GM12878 (cell line): ENCODE data around the gene NEU1. TPM values are rescaled to one million over a fixed set of nuclear protein-coding genes. Genes with fewer than 3 reads are reported as not detected.
"Not testable (repeated sequence)": the region's sequence is repeated elsewhere in the genome, so short reads cannot be mapped to it uniquely, and the experiment has no call there.

Experiments
- ATAC-seq: fragments of 200-7000 bp; cut with Tn5 transposase; 3 replicates; pipeline ENCODE4 v1.9.1; 2020; ENCODE audit warnings: mild to moderate bottlenecking, moderate library complexity
- BruUV-seq: library from RNA; stranded (reverse); fragments of 400-500 nt; replicated peaks from 2 replicates; lab custom pipeline; 2021; lab: Mats Ljungman, UMichigan
- CTCF ChIA-PET: fragments of 300-600 bp; sonication (Branson Sonifier 250); formaldehyde crosslinking; extraction: SDS; loops from one replicate; lab custom pipeline; 2021; ENCODE audit warnings: inconsistent platforms; lab: Yijun Ruan, JAX
- POLR2A ChIA-PET: fragments of 350-600 bp; formaldehyde crosslinking; extraction: SDS; loops from one replicate; lab custom pipeline; 2021; ENCODE audit warnings: inconsistent platforms; lab: Charles Lee
- RAD21 ChIA-PET: fragments of 300-600 bp; sonication (Branson Sonifier 250); formaldehyde crosslinking; loops from one replicate; lab custom pipeline; 2023; ENCODE audit warnings: antibody characterized with exemption; ENCODE audit not compliant: unreplicated experiment; lab: Charles Lee
- SMC1A ChIA-PET: fragments of 300-600 bp; sonication (Branson Sonifier 250); formaldehyde crosslinking; loops from one replicate; lab custom pipeline; 2023; ENCODE audit not compliant: unreplicated experiment, uncharacterized antibody; lab: Charles Lee
- DNase-seq: peaks from one replicate; pipeline ENCODE4 v3.0.0-alpha.2; 2011; ENCODE audit warnings: low read depth, low spot score
- FAIRE-seq: peaks from 3 replicates; lab custom pipeline; 2011; peaks lifted over from hg19 to GRCh38; lab: Jason Lieb, UNC
- H2AFZ ChIP-seq: 2 replicates; pipeline ENCODE4 v1.6.0; 2011; ENCODE audit warnings: low read depth, low read length, control low read depth; ENCODE audit not compliant: control insufficient read depth
- H3K27ac ChIP-seq: 2 replicates; pipeline ENCODE4 v1.5.1; 2011; ENCODE audit warnings: control low read depth; ENCODE audit not compliant: control insufficient read depth, insufficient read depth
- H3K27me3 ChIP-seq, 2 experiments: replicated peaks in 1 of 2; 2 replicates each; pipeline versions ENCODE4 v1.6.0 to v1.6.1; 2011; ENCODE audit warnings: low read length in 1 of 2; ENCODE audit not compliant: control insufficient read depth in 2 of 2, insufficient read depth in 2 of 2
- H3K36me3 ChIP-seq, 2 experiments: 2 replicates each; pipeline ENCODE4 v1.5.1; 2011; ENCODE audit warnings: low read length in 1 of 2; ENCODE audit not compliant: control insufficient read depth in 2 of 2, insufficient read depth in 2 of 2
- H3K4me1 ChIP-seq: 2 replicates; pipeline ENCODE4 v1.6.1; 2011; ENCODE audit warnings: mild to moderate bottlenecking, low read length, moderate library complexity, mixed read lengths; ENCODE audit not compliant: control insufficient read depth, insufficient read depth
- H3K4me2 ChIP-seq: 2 replicates; pipeline ENCODE4 v1.6.0; 2011; ENCODE audit warnings: control low read depth; ENCODE audit not compliant: control insufficient read depth, insufficient read depth
- H3K4me3 ChIP-seq: fragments of 200-600 bp; sonication (generic); 2 replicates; pipeline ENCODE4 v1.5.1; 2016
- H3K79me2 ChIP-seq: 2 replicates; pipeline ENCODE4 v1.6.0; 2011; ENCODE audit warnings: low read length; ENCODE audit not compliant: control insufficient read depth, insufficient read depth
- H3K9ac ChIP-seq: 2 replicates; pipeline ENCODE4 v1.8.0; 2011; ENCODE audit warnings: low read length, control low read depth, mixed read lengths; ENCODE audit not compliant: control insufficient read depth, insufficient read depth
- H3K9me3 ChIP-seq: replicated peaks from 3 replicates; pipeline ENCODE4 v1.5.1; 2011; ENCODE audit warnings: mild to moderate bottlenecking, low read length; ENCODE audit not compliant: control insufficient read depth, insufficient read depth
- H4K20me1 ChIP-seq: 2 replicates; pipeline ENCODE4 v1.6.0; 2011; ENCODE audit not compliant: control insufficient read depth, insufficient read depth
- CEBPB ChIP-seq, 2 experiments: fragments of 150-350 bp in 1 of 2; IDR thresholded peaks; 2 replicates each; pipeline ENCODE4 v1.6.1; 2012 to 2014; ENCODE audit warnings: low read depth in 2 of 2, low read length in 2 of 2, borderline replicate concordance in 1 of 2, inconsistent platforms in 1 of 2
- WGBS: methylation state at CpG from one replicate; pipeline ENCODE4 v1.1.6; 2016; ENCODE audit warnings: low lambda C conversion rate; ENCODE audit not compliant: insufficient replicate concordance, insufficient coverage; ENCODE audit errors: missing lambda C conversion rate; 5-methylcytosine and 5-hydroxymethylcytosine counted together
- in situ Hi-C: fragments of 300-500 bp; cut with MboI; formaldehyde crosslinking; loops from 9 replicates; pipeline ENCODE4 v1.14.3; 2018; ENCODE audit warnings: mixed read lengths
- intact Hi-C: fragments of 100-400 bp; cut with micrococcal nuclease; formaldehyde crosslinking; loops from one replicate; pipeline ENCODE4 v1.14.2; 2022; ENCODE audit not compliant: unreplicated experiment
- polyA plus RNA-seq, 11 experiments: library from polyadenylated mRNA; depleted of rRNA in 4 of 11; unstranded in 6 of 11; stranded (reverse) in 5 of 11; fragments of >200 nt; fragmentation: Nextera tagmentation in 4 of 11; fragmentation: Illumina TruSeq in 1 of 11; extraction: Ambion mirVana in 4 of 11; extraction: Trizol in 1 of 11; gene quantifications; 1 replicate in 1 of 11; 2 replicates in 10 of 11; pipeline versions ENCODE4 v1.2.1 to v1.2.3, GENCODE V29; 2011 to 2016; ENCODE audit warnings: inconsistent platforms in 2 of 11, missing spikeins in 2 of 11, low read depth in 1 of 11
- total RNA-seq, 4 experiments: library from RNA; depleted of rRNA in 3 of 4; stranded (reverse); fragments of >200 nt in 3 of 4; fragmentation: Illumina TruSeq in 1 of 4; extraction: Trizol in 1 of 4; gene quantifications; 2 replicates each; pipeline versions ENCODE4 v1.2.1 to v1.2.3, GENCODE V29; 2013 to 2021

The NEU1 gene
- total and polyA plus RNA-seq, 10 of the 15 experiments (the other 5 are each of a cell fraction or from before 2014, with no cell fraction given) = 7.2 to 26.9 (median 21.6) TPM

DNA sequence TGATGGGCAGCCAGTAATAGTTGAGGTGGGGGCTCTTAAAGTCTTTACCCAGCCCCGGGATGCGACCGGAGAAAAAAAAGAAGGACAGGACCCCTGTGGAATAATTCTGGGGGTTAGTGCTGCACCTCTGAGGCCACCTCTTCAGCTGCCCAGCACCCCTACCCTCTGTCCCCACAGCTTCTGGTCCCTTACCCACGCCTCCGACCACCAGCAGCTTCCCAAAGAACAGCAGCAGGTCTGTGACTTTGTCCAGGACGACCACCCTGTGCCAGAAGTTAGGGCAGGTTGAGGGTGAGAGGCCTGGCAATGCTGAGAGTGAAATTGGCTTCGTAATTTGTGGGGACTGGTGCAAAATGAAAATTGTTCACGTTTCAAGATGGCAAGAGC is 2.2 kb upstream of the NEU1 start:
- ATAC-seq = no peak
- no peak overlapping the region for H3K9ac ChIP-seq

DNA sequence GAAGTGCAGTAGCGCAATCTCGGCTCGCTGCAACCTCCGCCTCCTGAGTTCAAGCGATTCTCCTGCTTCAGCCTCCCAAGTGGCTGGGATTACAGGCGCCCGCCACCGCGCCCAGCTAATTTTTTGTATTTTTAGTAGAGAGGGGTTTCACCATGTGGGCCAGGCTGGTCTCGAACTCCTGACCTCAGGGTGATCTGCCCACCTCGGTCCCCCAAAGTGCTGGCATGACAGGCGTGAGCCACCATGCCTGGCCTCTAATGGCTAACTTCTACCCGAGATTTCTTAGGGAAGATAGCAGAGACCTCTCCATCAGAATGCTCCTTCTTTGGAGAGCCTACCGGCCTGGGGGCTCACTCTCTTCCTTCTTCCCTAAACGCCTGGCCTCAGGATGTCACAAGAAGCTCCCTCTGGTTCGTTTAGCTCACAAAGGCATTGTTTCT is 1.5 kb upstream of the NEU1 start:
- H3K27ac ChIP-seq = not testable (repeated sequence)

More for the DNA sequence above, 2.2 kb upstream of the NEU1 start:
- WGBS = 74% methylated on average over 8 of the region's 8 CpGs
- CTCF ChIA-PET = interaction anchor here (0.8 to 1.9 kb wide), 4 partner anchors 9 to 184 kb away, joined by 3 to 8 read pairs (median 4); partner anchors contain the start of gene LY6G5C
- Histone ChIP-seq H3K27ac (no peak overlapping the region), H3K36me3 (peaks cover 0 to under 1% of the 10 kb centered on the region in 2 experiments; a peak in 1 of 4 replicates)
- no peak for DNase-seq
- TF ChIP-seq CEBPB (IDR thresholded peaks at IDR 0.05; ENCODE audit: borderline replicate concordance in 1 of 2, low read depth in 2 of 2, low read length in 2 of 2) = no peak
- TF ChIP-seq, all 136 proteins: peak for 0
- Histone ChIP-seq H2AFZ (no peak overlapping the region), H3K9me3 (no peaks in the 10 kb centered on the region), H3K4me3 (no peak overlapping the region), H3K27me3 (no peaks in the 10 kb centered on the region), H3K4me1 (peaks cover 11% of the 10 kb centered on the region), H4K20me1 (no peaks in the 10 kb centered on the region), H3K79me2 (no peaks in the 10 kb centered on the region; the same call in 1 of the 2 replicates), H3K4me2 (no peak overlapping the region; the same call in 1 of the 2 replicates)
- no peak for FAIRE-seq
- ChIA-PET SMC1A (interaction anchor here (0.5 to 2.9 kb wide), 4 partner anchors 33 to 95 kb away, joined by 3 to 24 read pairs (median 6); no protein-coding TSS in a partner anchor), RAD21 (no interaction called here), POLR2A (interaction anchor here (0.9 to 1.0 kb wide), 2 partner anchors 26 to 34 kb away, joined by 3 to 4 read pairs; no protein-coding TSS in a partner anchor)
- intact Hi-C loops = no loop called here
- in situ Hi-C loops = no loop called here
- no TSS peak for BruUV-seq

More for the DNA sequence above, 1.5 kb upstream of the NEU1 start:
- POLR2A ChIA-PET = interaction anchor here (0.6 to 2.5 kb wide), 13 partner anchors 12 to 347 kb away, joined by 3 to 22 read pairs (median 3); partner anchors contain the start of genes ABHD16A, EHMT2, HSPA1B and MSH5
- H3K79me2 ChIP-seq, H4K20me1 ChIP-seq, H3K36me3 ChIP-seq, H3K9me3 ChIP-seq, H3K27me3 ChIP-seq, in situ Hi-C loops, intact Hi-C loops, FAIRE-seq, DNase-seq, ATAC-seq, BruUV-seq: not testable (repeated sequence)
- SMC1A ChIA-PET = interaction anchor here (0.5 to 2.9 kb wide), 9 partner anchors 27 to 935 kb away, joined by 3 to 24 read pairs (median 5); partner anchors contain the start of gene VARS1
- peak overlapping the region; percentile 94 for H3K4me3 ChIP-seq
- H3K4me2 ChIP-seq = peak overlapping the region; percentile 99; the same call in 1 of the 2 replicates
- peak overlapping the region; percentile 98 for H2AFZ ChIP-seq
- CTCF ChIA-PET = interaction anchor here (0.6 to 2.3 kb wide), 8 partner anchors 10 to 266 kb away, joined by 3 to 17 read pairs (median 6); partner anchors contain the start of gene LY6G5C
- peak overlapping the region; percentile 73; the same call in 1 of the 2 replicates for H3K9ac ChIP-seq
- H3K4me1 ChIP-seq = peaks cover 11% of the 10 kb centered on the region
- RAD21 ChIA-PET = interaction anchor here (0.6 to 0.7 kb wide), 2 partner anchors 27 to 108 kb away, joined by 3 read pairs; partner anchors contain the start of gene DXO
- 3% methylated on average over 16 of the region's 16 CpGs for WGBS
